ENCODE results near the gene SRP19. TPM values are rescaled to one million over a fixed set of nuclear protein-coding genes. Genes with fewer than 3 reads are reported as not detected.

Gene SRP19
- total RNA-seq, 1 donor from 2014 or later, result 174 TPM

DNA sequence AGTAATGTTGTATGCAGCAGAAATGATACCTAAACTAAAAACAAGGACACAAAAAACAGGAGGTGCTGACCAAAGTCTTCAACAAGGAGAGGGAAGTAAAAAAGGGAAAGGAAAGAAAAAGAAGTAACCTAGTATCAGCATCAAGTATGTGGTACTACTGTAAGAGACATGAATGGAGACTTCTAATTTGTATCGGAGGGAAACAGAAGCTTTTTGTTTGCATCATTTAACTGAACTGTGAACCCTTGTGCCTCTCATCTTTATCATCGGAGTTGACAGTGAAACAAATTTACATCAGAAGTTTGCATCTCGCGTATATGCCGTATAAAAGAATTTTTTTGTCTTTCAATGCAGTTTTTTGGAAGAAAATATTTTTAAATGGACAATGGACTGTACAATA is 6.3 kb downstream of the SRP19 start:
- Mint-ChIP-seq H3K36me3 (peaks cover 16% of the 10 kb centered on the region), H3K27ac (no peak overlapping the region), H3K27me3 (ENCODE audit: insufficient read depth, low read depth) (peaks cover 5% of the 10 kb centered on the region), H3K4me3 (no peak overlapping the region), H3K9me3 (no peaks in the 10 kb centered on the region), H3K4me1 (peaks cover 7% of the 10 kb centered on the region)
- no peak for DNase-seq (ENCODE audit: low spot score)
- peaks cover 7% of the 10 kb centered on the region for H4K20me1 ChIP-seq (ENCODE audit: low read depth)
- H3F3A ChIP-seq (ENCODE audit: low read depth), result no peaks in the 10 kb centered on the region
- H3K4me2 ChIP-seq, result no peak overlapping the region
- no peak overlapping the region for H2AFZ ChIP-seq (replicated peaks)
- H3K79me2 ChIP-seq (ENCODE audit: low read depth), result peaks cover 34% of the 10 kb centered on the region
- H3K36me3 ChIP-seq, result peaks cover 25% of the 10 kb centered on the region
- H3K4me1 ChIP-seq, result peaks cover 2% of the 10 kb centered on the region
- no peaks in the 10 kb centered on the region for H3K9me3 ChIP-seq (ENCODE audit: low read depth)
- H3K27me3 ChIP-seq, result no peaks in the 10 kb centered on the region
- TF ChIP-seq, protein P1, sequence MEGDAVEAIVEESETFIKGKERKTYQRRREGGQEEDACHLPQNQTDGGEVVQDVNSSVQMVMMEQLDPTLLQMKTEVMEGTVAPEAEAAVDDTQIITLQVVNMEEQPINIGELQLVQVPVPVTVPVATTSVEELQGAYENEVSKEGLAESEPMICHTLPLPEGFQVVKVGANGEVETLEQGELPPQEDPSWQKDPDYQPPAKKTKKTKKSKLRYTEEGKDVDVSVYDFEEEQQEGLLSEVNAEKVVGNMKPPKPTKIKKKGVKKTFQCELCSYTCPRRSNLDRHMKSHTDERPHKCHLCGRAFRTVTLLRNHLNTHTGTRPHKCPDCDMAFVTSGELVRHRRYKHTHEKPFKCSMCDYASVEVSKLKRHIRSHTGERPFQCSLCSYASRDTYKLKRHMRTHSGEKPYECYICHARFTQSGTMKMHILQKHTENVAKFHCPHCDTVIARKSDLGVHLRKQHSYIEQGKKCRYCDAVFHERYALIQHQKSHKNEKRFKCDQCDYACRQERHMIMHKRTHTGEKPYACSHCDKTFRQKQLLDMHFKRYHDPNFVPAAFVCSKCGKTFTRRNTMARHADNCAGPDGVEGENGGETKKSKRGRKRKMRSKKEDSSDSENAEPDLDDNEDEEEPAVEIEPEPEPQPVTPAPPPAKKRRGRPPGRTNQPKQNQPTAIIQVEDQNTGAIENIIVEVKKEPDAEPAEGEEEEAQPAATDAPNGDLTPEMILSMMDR (IDR thresholded peaks at IDR 0.05), result no peak
- no peak for TF ChIP-seq EZH2phosphoT487 (IDR thresholded peaks at IDR 0.05)
- TF ChIP-seq EZH2 (IDR thresholded peaks at IDR 0.05), result no peak
- no peak overlapping the region for H3K9ac ChIP-seq
- no peak overlapping the region for H3K27ac ChIP-seq
- no peak overlapping the region for H3K4me3 ChIP-seq

DNA sequence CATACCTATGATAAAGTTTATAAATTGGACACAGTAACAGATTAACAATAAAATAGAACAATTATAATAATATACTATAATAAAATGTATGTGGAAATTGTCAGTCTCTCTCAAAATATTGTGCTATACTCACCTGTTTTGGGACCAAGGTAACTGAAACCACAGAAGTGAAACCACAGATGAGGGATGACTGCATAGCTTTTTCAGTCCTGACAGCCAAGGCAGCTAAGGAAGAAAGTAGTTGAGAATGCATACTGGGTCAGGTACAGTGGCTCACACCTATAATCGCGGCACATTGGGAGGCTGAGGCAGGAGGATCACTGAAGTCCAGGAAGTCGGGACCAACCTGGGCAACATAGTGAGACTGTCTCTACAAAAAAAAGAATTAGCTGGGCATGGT is 8.9 kb downstream of the SRP19 start:
- Mint-ChIP-seq H3K9me3 (no peaks in the 10 kb centered on the region), H3K27me3 (ENCODE audit: insufficient read depth, low read depth) (peaks cover 3% of the 10 kb centered on the region), H3K4me1 (no peaks in the 10 kb centered on the region), H3K27ac (no peak overlapping the region), H3K36me3 (peaks cover 15% of the 10 kb centered on the region), H3K4me3 (no peak overlapping the region)
- Histone ChIP-seq H3K9ac (no peak overlapping the region), H3K4me2 (no peak overlapping the region), H3K27me3 (no peaks in the 10 kb centered on the region), H4K20me1 (ENCODE audit: low read depth) (no peaks in the 10 kb centered on the region), H3K4me1 (no peaks in the 10 kb centered on the region), H3K36me3 (peaks cover 19% of the 10 kb centered on the region), H3K79me2 (ENCODE audit: low read depth) (peaks cover 9% of the 10 kb centered on the region), H3K9me3 (ENCODE audit: low read depth) (no peaks in the 10 kb centered on the region), H3K4me3 (no peak overlapping the region), H3K27ac (no peak overlapping the region), H2AFZ (replicated peaks) (no peak overlapping the region), H3F3A (ENCODE audit: low read depth) (no peaks in the 10 kb centered on the region)
- DNase-seq (ENCODE audit: low spot score), result no peak
- TF ChIP-seq EZH2 (IDR thresholded peaks at IDR 0.05) (no peak), EZH2phosphoT487 (IDR thresholded peaks at IDR 0.05) (no peak)
- TF ChIP-seq, protein P1 (IDR thresholded peaks at IDR 0.05), result no peak

- no peaks in the 10 kb centered on the region for H3F3A ChIP-seq (ENCODE audit: low read depth)
- H3K4me3 ChIP-seq, result no peak overlapping the region
- H3K9me3 Mint-ChIP-seq, result no peaks in the 10 kb centered on the region
- H3K9me3 ChIP-seq (ENCODE audit: low read depth), result no peaks in the 10 kb centered on the region
- H3K27ac Mint-ChIP-seq, result no peak overlapping the region
- no peak overlapping the region for H3K27ac ChIP-seq
- H3K4me1 Mint-ChIP-seq, result no peaks in the 10 kb centered on the region
- no peaks in the 10 kb centered on the region for H4K20me1 ChIP-seq (ENCODE audit: low read depth)
- no peak overlapping the region for H3K4me2 ChIP-seq
- H3K27me3 ChIP-seq, result no peaks in the 10 kb centered on the region
- no peaks in the 10 kb centered on the region for H3K4me1 ChIP-seq
- H2AFZ ChIP-seq (replicated peaks), result no peak overlapping the region
- peaks cover 15% of the 10 kb centered on the region for H3K36me3 Mint-ChIP-seq
- TF ChIP-seq EZH2phosphoT487 (IDR thresholded peaks at IDR 0.05), result no peak
- TF ChIP-seq EZH2 (IDR thresholded peaks at IDR 0.05), result no peak
- TF ChIP-seq, protein P1 (IDR thresholded peaks at IDR 0.05), result no peak
- no peaks in the 10 kb centered on the region for H3K79me2 ChIP-seq (ENCODE audit: low read depth)
- no peak for DNase-seq (ENCODE audit: low spot score)
- H3K36me3 ChIP-seq, result peaks cover 16% of the 10 kb centered on the region
- no peak overlapping the region for H3K9ac ChIP-seq
- H3K4me3 Mint-ChIP-seq, result no peak overlapping the region
- H3K27me3 Mint-ChIP-seq (ENCODE audit: insufficient read depth, low read depth), result peaks cover 2% of the 10 kb centered on the region
Observed at GRCh38 chr5:112870966-112871365, 9.9 kb downstream of the SRP19 start.

Measured in neural progenitor cell (in vitro differentiated cells).